ENCODE data around the gene RARRES2. TPM values are rescaled to one million over a fixed set of nuclear protein-coding genes. Genes with fewer than 3 reads are reported as not detected.
"Not testable (repeated sequence)": the region's sequence is repeated elsewhere in the genome, so short reads cannot be mapped to it uniquely, and the experiment has no call there.

Gene RARRES2
- polyA plus RNA-seq (2013, experiment 1 of 2; ENCODE audit: insufficient read length) = 0.14 TPM
- 0.20 TPM for polyA plus RNA-seq (2013, experiment 2 of 2; ENCODE audit: insufficient read length)

- DNase-seq = no peak
Measured at GRCh38 chr7:150341263-150342120, at the start of gene RARRES2. RARRES2 (minus strand) TSS chr7:150341629; CDS start chr7:150340609, 1,020 bp downstream.

GRCh38 chr7:150390205-150390604 lies 48.8 kb upstream of the RARRES2 start:
- DNase-seq = peak; percentile 54

GRCh38 chr7:150389532-150389816 lies 48.0 kb upstream of the RARRES2 start:
- no peak for DNase-seq

- DNase-seq = no peak
Measured at GRCh38 chr7:150388709-150389531, 47.5 kb upstream of the RARRES2 start.

GRCh38 chr7:150388306-150388705 lies 46.9 kb upstream of the RARRES2 start:
- no peak for DNase-seq

GRCh38 chr7:150385884-150386283 lies 44.5 kb upstream of the RARRES2 start:
- DNase-seq = not testable (repeated sequence)

- DNase-seq = no peak
Measured at GRCh38 chr7:150385302-150385723, 43.9 kb upstream of the RARRES2 start.

- DNase-seq = no peak
Measured at GRCh38 chr7:150384406-150385301, 43.2 kb upstream of the RARRES2 start.

- DNase-seq = no peak
Measured at GRCh38 chr7:150383710-150384397, 42.4 kb upstream of the RARRES2 start.

GRCh38 chr7:150382844-150383225 lies 41.4 kb upstream of the RARRES2 start:
- no peak for DNase-seq

- no peak for DNase-seq
Measured at GRCh38 chr7:150382123-150382843, 40.9 kb upstream of the RARRES2 start.

GRCh38 chr7:150381785-150382122 lies 40.3 kb upstream of the RARRES2 start:
- no peak for DNase-seq

- no peak for DNase-seq
Measured at GRCh38 chr7:150381096-150381495, 39.7 kb upstream of the RARRES2 start.

- DNase-seq = no peak
Measured at GRCh38 chr7:150380463-150380862, 39.0 kb upstream of the RARRES2 start.

- peak; percentile 20 for DNase-seq
Measured at GRCh38 chr7:150379441-150380379, 38.3 kb upstream of the RARRES2 start.

- peak; percentile 96 for DNase-seq
Measured at GRCh38 chr7:150378853-150379440, 37.5 kb upstream of the RARRES2 start, which contains the start of gene ZNF775. ZNF775 (plus strand) TSS chr7:150379330; CDS start chr7:150388471, 9,141 bp downstream.

- DNase-seq = peak; percentile 77
Measured at GRCh38 chr7:150378115-150378852, 36.9 kb upstream of the RARRES2 start.

GRCh38 chr7:150377635-150378034 lies 36.2 kb upstream of the RARRES2 start:
- no peak for DNase-seq

GRCh38 chr7:150377196-150377595 lies 35.8 kb upstream of the RARRES2 start:
- no peak for DNase-seq
